ENCODE data around the gene CACNA1B.
"Not testable (repeated sequence)": the region's sequence is repeated elsewhere in the genome, so short reads cannot be mapped to it uniquely, and the experiment has no call there.

Gene CACNA1B

GRCh38 chr9:138104251-138105122 lies 226.9 kb downstream of the CACNA1B start:
- no peak overlapping the region for H3K27ac ChIP-seq (ENCODE audit: low read length)
- no peak for DNase-seq
- no peak overlapping the region for H3K9ac ChIP-seq (ENCODE audit: low read depth, low read length)
- no peaks in the 10 kb centered on the region for H3K27me3 ChIP-seq (ENCODE audit: insufficient read depth, low read length, poor library complexity)
- TF ChIP-seq, protein P1, sequence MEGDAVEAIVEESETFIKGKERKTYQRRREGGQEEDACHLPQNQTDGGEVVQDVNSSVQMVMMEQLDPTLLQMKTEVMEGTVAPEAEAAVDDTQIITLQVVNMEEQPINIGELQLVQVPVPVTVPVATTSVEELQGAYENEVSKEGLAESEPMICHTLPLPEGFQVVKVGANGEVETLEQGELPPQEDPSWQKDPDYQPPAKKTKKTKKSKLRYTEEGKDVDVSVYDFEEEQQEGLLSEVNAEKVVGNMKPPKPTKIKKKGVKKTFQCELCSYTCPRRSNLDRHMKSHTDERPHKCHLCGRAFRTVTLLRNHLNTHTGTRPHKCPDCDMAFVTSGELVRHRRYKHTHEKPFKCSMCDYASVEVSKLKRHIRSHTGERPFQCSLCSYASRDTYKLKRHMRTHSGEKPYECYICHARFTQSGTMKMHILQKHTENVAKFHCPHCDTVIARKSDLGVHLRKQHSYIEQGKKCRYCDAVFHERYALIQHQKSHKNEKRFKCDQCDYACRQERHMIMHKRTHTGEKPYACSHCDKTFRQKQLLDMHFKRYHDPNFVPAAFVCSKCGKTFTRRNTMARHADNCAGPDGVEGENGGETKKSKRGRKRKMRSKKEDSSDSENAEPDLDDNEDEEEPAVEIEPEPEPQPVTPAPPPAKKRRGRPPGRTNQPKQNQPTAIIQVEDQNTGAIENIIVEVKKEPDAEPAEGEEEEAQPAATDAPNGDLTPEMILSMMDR (IDR thresholded peaks at IDR 0.05; ENCODE audit: borderline replicate concordance, extremely low read depth, low read length, poor library complexity, severe bottlenecking): no peak
- TF ChIP-seq EZH2 (IDR thresholded peaks at IDR 0.05; ENCODE audit: borderline replicate concordance, low read depth, low read length, severe bottlenecking): no peak
- ATAC-seq (ENCODE audit: insufficient read depth, low read depth): no peak
- H3K9me3 ChIP-seq (ENCODE audit: insufficient read depth, low read length, severe bottlenecking): no peaks in the 10 kb centered on the region
- H3K4me1 ChIP-seq (ENCODE audit: insufficient read depth, low read length): no peaks in the 10 kb centered on the region
- H3K79me2 ChIP-seq (ENCODE audit: insufficient read depth, low read length): no peaks in the 10 kb centered on the region
- no peaks in the 10 kb centered on the region for H3K36me3 ChIP-seq (ENCODE audit: insufficient read depth, low read length)
- no peaks in the 10 kb centered on the region; the same call in 1 of the 2 replicates for H4K20me1 ChIP-seq (ENCODE audit: insufficient read depth, low read length)
- no peak overlapping the region for H2AFZ ChIP-seq (ENCODE audit: low read depth, low read length)
- no peak overlapping the region for H3K4me2 ChIP-seq (ENCODE audit: insufficient read depth, low read length)
- no peak overlapping the region for H3K4me3 ChIP-seq (ENCODE audit: low read depth in 1 of 2, low read length in 2 of 2)

DNA sequence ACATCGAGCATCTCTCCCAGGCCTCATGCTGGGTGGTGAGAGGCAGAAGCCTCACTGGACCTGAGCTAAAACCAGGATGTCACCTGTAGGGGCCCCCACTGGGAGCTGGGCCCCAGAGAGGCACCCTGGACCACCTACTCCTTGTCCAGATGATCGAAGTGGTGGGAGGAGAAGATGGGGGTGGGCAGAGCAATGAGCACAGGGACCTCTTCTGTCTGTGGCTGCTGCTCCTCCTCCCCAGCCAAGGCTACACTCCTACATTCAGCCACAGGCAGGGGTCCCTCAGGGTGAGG lies 227.5 kb downstream of the CACNA1B start:
- TF ChIP-seq, protein P1 (IDR thresholded peaks at IDR 0.05; ENCODE audit: borderline replicate concordance, extremely low read depth, low read length, poor library complexity, severe bottlenecking): no peak
- TF ChIP-seq EZH2 (IDR thresholded peaks at IDR 0.05; ENCODE audit: borderline replicate concordance, low read depth, low read length, severe bottlenecking): no peak
- no peaks in the 10 kb centered on the region for H3K79me2 ChIP-seq (ENCODE audit: insufficient read depth, low read length)

GRCh38 chr9:138105561-138106505 lies 228.3 kb downstream of the CACNA1B start:
- no peaks in the 10 kb centered on the region for H3K27me3 ChIP-seq (ENCODE audit: insufficient read depth, low read length, poor library complexity)
- TF ChIP-seq, protein P1 (IDR thresholded peaks at IDR 0.05; ENCODE audit: borderline replicate concordance, extremely low read depth, low read length, poor library complexity, severe bottlenecking): no peak
- TF ChIP-seq EZH2 (IDR thresholded peaks at IDR 0.05; ENCODE audit: borderline replicate concordance, low read depth, low read length, severe bottlenecking): no peak
- ATAC-seq (ENCODE audit: insufficient read depth, low read depth) (no peak), DNase-seq (no peak)
- no peak overlapping the region for H2AFZ ChIP-seq (ENCODE audit: low read depth, low read length)
- no peak overlapping the region for H3K9ac ChIP-seq (ENCODE audit: low read depth, low read length)
- no peak overlapping the region for H3K27ac ChIP-seq (ENCODE audit: low read length)
- H3K9me3 ChIP-seq (ENCODE audit: insufficient read depth, low read length, severe bottlenecking): no peaks in the 10 kb centered on the region
- no peak overlapping the region for H3K4me3 ChIP-seq (ENCODE audit: low read depth in 1 of 2, low read length in 2 of 2)
- no peak overlapping the region for H3K4me2 ChIP-seq (ENCODE audit: insufficient read depth, low read length)
- no peaks in the 10 kb centered on the region for H3K4me1 ChIP-seq (ENCODE audit: insufficient read depth, low read length)
- H3K36me3 ChIP-seq (ENCODE audit: insufficient read depth, low read length): no peaks in the 10 kb centered on the region
- no peaks in the 10 kb centered on the region; the same call in 1 of the 2 replicates for H4K20me1 ChIP-seq (ENCODE audit: insufficient read depth, low read length)
- H3K79me2 ChIP-seq (ENCODE audit: insufficient read depth, low read length): no peaks in the 10 kb centered on the region

More for the DNA sequence above, 227.5 kb downstream of the CACNA1B start:
- Histone ChIP-seq H3K27ac (ENCODE audit: low read length) (no peak overlapping the region), H3K27me3 (ENCODE audit: insufficient read depth, low read length, poor library complexity) (no peaks in the 10 kb centered on the region), H3K4me3 (ENCODE audit: low read depth in 1 of 2, low read length in 2 of 2) (no peak overlapping the region), H3K36me3 (ENCODE audit: insufficient read depth, low read length) (no peaks in the 10 kb centered on the region), H3K9me3 (ENCODE audit: insufficient read depth, low read length, severe bottlenecking) (no peaks in the 10 kb centered on the region), H3K9ac (ENCODE audit: low read depth, low read length) (no peak overlapping the region), H4K20me1 (ENCODE audit: insufficient read depth, low read length) (no peaks in the 10 kb centered on the region; the same call in 1 of the 2 replicates), H3K4me2 (ENCODE audit: insufficient read depth, low read length) (no peak overlapping the region), H2AFZ (ENCODE audit: low read depth, low read length) (no peak overlapping the region), H3K4me1 (ENCODE audit: insufficient read depth, low read length) (no peaks in the 10 kb centered on the region)
- ATAC-seq (ENCODE audit: insufficient read depth, low read depth): no peak
- DNase-seq: no peak

GRCh38 chr9:138107039-138107438 lies 229.5 kb downstream of the CACNA1B start:
- H3K79me2 ChIP-seq (ENCODE audit: insufficient read depth, low read length); H3K9ac ChIP-seq (ENCODE audit: low read depth, low read length); H2AFZ ChIP-seq (ENCODE audit: low read depth, low read length); ATAC-seq (ENCODE audit: insufficient read depth, low read depth); H3K27me3 ChIP-seq (ENCODE audit: insufficient read depth, low read length, poor library complexity); H3K9me3 ChIP-seq (ENCODE audit: insufficient read depth, low read length, severe bottlenecking); DNase-seq; H3K27ac ChIP-seq (ENCODE audit: low read length); H4K20me1 ChIP-seq (ENCODE audit: insufficient read depth, low read length); H3K36me3 ChIP-seq (ENCODE audit: insufficient read depth, low read length); H3K4me3 ChIP-seq (ENCODE audit: low read depth in 1 of 2, low read length in 2 of 2); H3K4me2 ChIP-seq (ENCODE audit: insufficient read depth, low read length); H3K4me1 ChIP-seq (ENCODE audit: insufficient read depth, low read length): not testable (repeated sequence)
